GM23338 (cell line): ENCODE results near the gene CNNM4. TPM values are rescaled to one million over a fixed set of nuclear protein-coding genes. Genes with fewer than 3 reads are reported as not detected.

Experiments
- ATAC-seq: fragments of 200-7000 bp; cut with Tn5 transposase; 3 replicates; pipeline ENCODE4 v1.9.1; 2020
- DNase-seq: peaks from one replicate; pipeline ENCODE4 v3.0.0-alpha.2; 2015; ENCODE audit warnings: low spot score
- H2AFZ ChIP-seq: fragments of 200-600 bp; sonication (generic); 2 replicates; pipeline ENCODE4 v1.8.0; 2016; ENCODE audit warnings: antibody characterized with exemption, mild to moderate bottlenecking, moderate library complexity
- H3F3A ChIP-seq: fragments of 200-600 bp; sonication (generic); replicated peaks from 2 replicates; pipeline ENCODE4 v1.8.0; 2017; ENCODE audit warnings: antibody characterized with exemption, mixed run types, low read depth
- H3K27ac ChIP-seq: fragments of 200-600 bp; sonication (generic); 2 replicates; pipeline ENCODE4 v1.6.1; 2016; ENCODE audit warnings: low read depth
- H3K27me3 ChIP-seq: fragments of 200-600 bp; sonication (generic); 2 replicates; pipeline ENCODE4 v1.8.0; 2016; ENCODE audit warnings: mild to moderate bottlenecking, mixed run types, moderate library complexity; ENCODE audit not compliant: insufficient read depth
- H3K36me3 ChIP-seq: fragments of 200-600 bp; sonication (generic); 2 replicates; pipeline ENCODE4 v1.8.0; 2016; ENCODE audit warnings: mild to moderate bottlenecking; ENCODE audit not compliant: insufficient read depth
- H3K4me1 ChIP-seq: fragments of 200-600 bp; sonication (generic); 2 replicates; pipeline ENCODE4 v1.8.0; 2016; ENCODE audit warnings: mild to moderate bottlenecking, moderate library complexity; ENCODE audit not compliant: insufficient read depth
- H3K4me2 ChIP-seq: fragments of 200-600 bp; sonication (generic); 2 replicates; pipeline ENCODE4 v1.7.1; 2017; ENCODE audit warnings: mixed run types
- H3K4me3 ChIP-seq: fragments of 200-600 bp; sonication (generic); 2 replicates; pipeline ENCODE4 v1.6.1; 2016; ENCODE audit warnings: mixed run types
- H3K79me2 ChIP-seq: fragments of 200-600 bp; sonication (generic); replicated peaks from 2 replicates; pipeline ENCODE4 v1.8.0; 2017; ENCODE audit warnings: mild to moderate bottlenecking; ENCODE audit not compliant: insufficient read depth
- H3K9me2 ChIP-seq: fragments of 200-600 bp; sonication (generic); 2 replicates; pipeline ENCODE4 v1.8.0; 2017; ENCODE audit not compliant: insufficient read depth
- H4K20me1 ChIP-seq: fragments of 200-600 bp; sonication (generic); replicated peaks from 2 replicates; pipeline ENCODE4 v1.8.0; 2017; ENCODE audit warnings: mild to moderate bottlenecking; ENCODE audit not compliant: insufficient read depth
- H3K27ac Mint-ChIP-seq: 2 replicates; pipeline ENCODE4 v1.8.0; 2020; ENCODE audit warnings: inconsistent platforms, mild to moderate bottlenecking, moderate library complexity, mixed read lengths
- H3K27me3 Mint-ChIP-seq: 3 replicates; pipeline ENCODE4 v1.8.0; 2022; ENCODE audit warnings: low read depth, mild to moderate bottlenecking, moderate library complexity, mixed read lengths, inconsistent platforms; ENCODE audit not compliant: insufficient read depth, poor library complexity
- H3K36me3 Mint-ChIP-seq: 3 replicates; pipeline ENCODE4 v1.8.0; 2021; ENCODE audit warnings: low read depth, mild to moderate bottlenecking, inconsistent platforms, moderate library complexity, mixed read lengths
- H3K4me1 Mint-ChIP-seq: 3 replicates; pipeline ENCODE4 v1.8.0; 2020; ENCODE audit warnings: mild to moderate bottlenecking, inconsistent platforms, mixed read lengths
- H3K4me3 Mint-ChIP-seq: 3 replicates; pipeline ENCODE4 v1.8.0; 2021; ENCODE audit warnings: moderate library complexity, mild to moderate bottlenecking, inconsistent platforms, mixed read lengths
- H3K9me3 Mint-ChIP-seq: 3 replicates; pipeline ENCODE4 v1.8.0; 2020; ENCODE audit warnings: moderate library complexity, mild to moderate bottlenecking, inconsistent platforms, mixed read lengths
- EZH2 ChIP-seq: fragments of 200-600 bp; sonication (generic); IDR thresholded peaks from one replicate; pipeline ENCODE4 v1.8.0; 2017; ENCODE audit warnings: antibody characterized with exemption, mild to moderate bottlenecking, low read depth; ENCODE audit not compliant: unreplicated experiment
- JUNB ChIP-seq: IDR thresholded peaks from one replicate; pipeline ENCODE4 v1.6.1; 2016; ENCODE audit warnings: antibody characterized with exemption; ENCODE audit not compliant: unreplicated experiment
- NANOG ChIP-seq: IDR thresholded peaks from 2 replicates; pipeline ENCODE4 v1.6.1; 2016; ENCODE audit warnings: antibody characterized with exemption, borderline replicate concordance
- POLR2AphosphoS5 ChIP-seq: IDR thresholded peaks from 2 replicates; pipeline ENCODE4 v1.6.1; 2016; ENCODE audit warnings: antibody characterized with exemption, low read depth
- STAT1 ChIP-seq: IDR thresholded peaks from one replicate; pipeline ENCODE4 v1.6.1; 2016; ENCODE audit warnings: antibody characterized with exemption; ENCODE audit not compliant: unreplicated experiment
- ZNF114 ChIP-seq: fragments of 250-450 bp; sonication (Bioruptor Pico); IDR thresholded peaks from 2 replicates; pipeline ENCODE4 v1.5.0; 2020; ENCODE audit warnings: mild to moderate bottlenecking, moderate library complexity
- ZNF331 ChIP-seq: fragments of 250-450 bp; sonication (Bioruptor Pico); IDR thresholded peaks from 2 replicates; pipeline ENCODE4 v1.5.0; 2020; ENCODE audit warnings: low read depth, mild to moderate bottlenecking, moderate library complexity
- polyA plus RNA-seq: library from polyadenylated mRNA; unstranded; fragments of >200 nt; fragmentation: Nextera tagmentation; extraction: Ambion mirVana; gene quantifications from 2 replicates; pipeline ENCODE4 v1.2.1, GENCODE V29; 2016
- total RNA-seq: library from RNA; depleted of rRNA; stranded (reverse); fragments of >200 nt; shearing (Covaris generic); gene quantifications from 2 replicates; pipeline ENCODE4 v1.2.3, GENCODE V29; 2014
- TF ChIP-seq, protein P1 (sequence below): fragments of 250-450 bp; sonication (Bioruptor Pico); IDR thresholded peaks from 2 replicates; pipeline ENCODE4 v1.5.0; 2020; ENCODE audit warnings: mild to moderate bottlenecking, moderate library complexity
- TF ChIP-seq, protein P2 (sequence below): IDR thresholded peaks from one replicate; pipeline ENCODE4 v1.6.1; 2018; ENCODE audit warnings: antibody characterized with exemption; ENCODE audit not compliant: unreplicated experiment
- TF ChIP-seq, protein P3 (sequence below): IDR thresholded peaks from 2 replicates; pipeline ENCODE4 v1.6.1; 2016; ENCODE audit warnings: antibody characterized with exemption
- TF ChIP-seq, protein P4 (sequence below), 2 experiments: fragments of 200-600 bp in 1 of 2; sonication (generic) in 1 of 2; conservative IDR thresholded peaks; 2 replicates each; pipeline versions ENCODE4 v1.5.1 to v1.6.1; 2016 to 2017; ENCODE audit warnings: antibody characterized with exemption in 2 of 2, low read depth in 2 of 2, mild to moderate bottlenecking in 2 of 2, moderate library complexity in 1 of 2

The CNNM4 gene
- total and polyA plus RNA-seq, 2 experiments from 2014 or later = 2.9 to 12.9 TPM

DNA sequence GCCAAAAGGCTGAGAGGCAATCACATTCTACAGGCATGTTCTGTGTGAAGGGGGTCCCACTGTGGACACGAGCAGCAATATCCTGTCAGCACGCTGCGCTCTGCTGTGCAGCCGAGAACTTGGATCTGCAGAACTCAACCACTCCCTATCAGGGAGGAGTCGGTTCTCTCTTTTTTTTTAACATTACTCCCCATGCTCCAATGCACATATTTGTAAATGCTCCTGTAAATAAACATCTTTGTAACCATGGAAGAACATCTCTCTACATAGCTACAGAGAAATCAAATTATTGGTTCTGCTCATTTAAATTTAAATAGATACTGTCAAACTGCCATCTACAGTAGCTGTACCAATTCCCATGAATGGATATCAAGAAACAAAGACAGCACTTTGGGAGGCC is 86.1 kb downstream of the CNNM4 start:
- H3K4me3 ChIP-seq = no peak overlapping the region
- no peaks in the 10 kb centered on the region for H3K4me1 ChIP-seq
- no peaks in the 10 kb centered on the region for H3K9me2 ChIP-seq
- no peaks in the 10 kb centered on the region; the same call in 1 of the 3 replicates for H3K4me1 Mint-ChIP-seq
- no peak for TF ChIP-seq EZH2
- no peak for TF ChIP-seq ZNF331 (CRISPR knock-in tag)
- TF ChIP-seq ZNF114 (CRISPR knock-in tag) = no peak
- no peak for TF ChIP-seq JUNB
- TF ChIP-seq, protein P1, sequence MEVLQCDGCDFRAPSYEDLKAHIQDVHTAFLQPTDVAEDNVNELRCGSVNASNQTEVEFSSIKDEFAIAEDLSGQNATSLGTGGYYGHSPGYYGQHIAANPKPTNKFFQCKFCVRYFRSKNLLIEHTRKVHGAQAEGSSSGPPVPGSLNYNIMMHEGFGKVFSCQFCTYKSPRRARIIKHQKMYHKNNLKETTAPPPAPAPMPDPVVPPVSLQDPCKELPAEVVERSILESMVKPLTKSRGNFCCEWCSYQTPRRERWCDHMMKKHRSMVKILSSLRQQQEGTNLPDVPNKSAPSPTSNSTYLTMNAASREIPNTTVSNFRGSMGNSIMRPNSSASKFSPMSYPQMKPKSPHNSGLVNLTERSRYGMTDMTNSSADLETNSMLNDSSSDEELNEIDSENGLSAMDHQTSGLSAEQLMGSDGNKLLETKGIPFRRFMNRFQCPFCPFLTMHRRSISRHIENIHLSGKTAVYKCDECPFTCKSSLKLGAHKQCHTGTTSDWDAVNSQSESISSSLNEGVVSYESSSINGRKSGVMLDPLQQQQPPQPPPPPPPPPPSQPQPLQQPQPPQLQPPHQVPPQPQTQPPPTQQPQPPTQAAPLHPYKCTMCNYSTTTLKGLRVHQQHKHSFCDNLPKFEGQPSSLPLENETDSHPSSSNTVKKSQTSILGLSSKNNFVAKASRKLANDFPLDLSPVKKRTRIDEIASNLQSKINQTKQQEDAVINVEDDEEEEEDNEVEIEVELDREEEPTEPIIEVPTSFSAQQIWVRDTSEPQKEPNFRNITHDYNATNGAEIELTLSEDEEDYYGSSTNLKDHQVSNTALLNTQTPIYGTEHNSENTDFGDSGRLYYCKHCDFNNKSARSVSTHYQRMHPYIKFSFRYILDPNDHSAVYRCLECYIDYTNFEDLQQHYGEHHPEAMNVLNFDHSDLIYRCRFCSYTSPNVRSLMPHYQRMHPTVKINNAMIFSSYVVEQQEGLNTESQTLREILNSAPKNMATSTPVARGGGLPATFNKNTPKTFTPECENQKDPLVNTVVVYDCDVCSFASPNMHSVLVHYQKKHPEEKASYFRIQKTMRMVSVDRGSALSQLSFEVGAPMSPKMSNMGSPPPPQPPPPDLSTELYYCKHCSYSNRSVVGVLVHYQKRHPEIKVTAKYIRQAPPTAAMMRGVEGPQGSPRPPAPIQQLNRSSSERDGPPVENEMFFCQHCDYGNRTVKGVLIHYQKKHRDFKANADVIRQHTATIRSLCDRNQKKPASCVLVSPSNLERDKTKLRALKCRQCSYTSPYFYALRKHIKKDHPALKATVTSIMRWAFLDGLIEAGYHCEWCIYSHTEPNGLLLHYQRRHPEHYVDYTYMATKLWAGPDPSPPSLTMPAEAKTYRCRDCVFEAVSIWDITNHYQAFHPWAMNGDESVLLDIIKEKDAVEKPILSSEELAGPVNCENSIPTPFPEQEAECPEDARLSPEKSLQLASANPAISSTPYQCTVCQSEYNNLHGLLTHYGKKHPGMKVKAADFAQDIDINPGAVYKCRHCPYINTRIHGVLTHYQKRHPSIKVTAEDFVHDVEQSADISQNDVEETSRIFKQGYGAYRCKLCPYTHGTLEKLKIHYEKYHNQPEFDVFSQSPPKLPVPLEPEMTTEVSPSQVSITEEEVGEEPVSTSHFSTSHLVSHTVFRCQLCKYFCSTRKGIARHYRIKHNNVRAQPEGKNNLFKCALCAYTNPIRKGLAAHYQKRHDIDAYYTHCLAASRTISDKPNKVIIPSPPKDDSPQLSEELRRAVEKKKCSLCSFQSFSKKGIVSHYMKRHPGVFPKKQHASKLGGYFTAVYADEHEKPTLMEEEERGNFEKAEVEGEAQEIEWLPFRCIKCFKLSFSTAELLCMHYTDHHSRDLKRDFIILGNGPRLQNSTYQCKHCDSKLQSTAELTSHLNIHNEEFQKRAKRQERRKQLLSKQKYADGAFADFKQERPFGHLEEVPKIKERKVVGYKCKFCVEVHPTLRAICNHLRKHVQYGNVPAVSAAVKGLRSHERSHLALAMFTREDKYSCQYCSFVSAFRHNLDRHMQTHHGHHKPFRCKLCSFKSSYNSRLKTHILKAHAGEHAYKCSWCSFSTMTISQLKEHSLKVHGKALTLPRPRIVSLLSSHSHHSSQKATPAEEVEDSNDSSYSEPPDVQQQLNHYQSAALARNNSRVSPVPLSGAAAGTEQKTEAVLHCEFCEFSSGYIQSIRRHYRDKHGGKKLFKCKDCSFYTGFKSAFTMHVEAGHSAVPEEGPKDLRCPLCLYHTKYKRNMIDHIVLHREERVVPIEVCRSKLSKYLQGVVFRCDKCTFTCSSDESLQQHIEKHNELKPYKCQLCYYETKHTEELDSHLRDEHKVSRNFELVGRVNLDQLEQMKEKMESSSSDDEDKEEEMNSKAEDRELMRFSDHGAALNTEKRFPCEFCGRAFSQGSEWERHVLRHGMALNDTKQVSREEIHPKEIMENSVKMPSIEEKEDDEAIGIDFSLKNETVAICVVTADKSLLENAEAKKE = no peak
- TF ChIP-seq, protein P2, sequence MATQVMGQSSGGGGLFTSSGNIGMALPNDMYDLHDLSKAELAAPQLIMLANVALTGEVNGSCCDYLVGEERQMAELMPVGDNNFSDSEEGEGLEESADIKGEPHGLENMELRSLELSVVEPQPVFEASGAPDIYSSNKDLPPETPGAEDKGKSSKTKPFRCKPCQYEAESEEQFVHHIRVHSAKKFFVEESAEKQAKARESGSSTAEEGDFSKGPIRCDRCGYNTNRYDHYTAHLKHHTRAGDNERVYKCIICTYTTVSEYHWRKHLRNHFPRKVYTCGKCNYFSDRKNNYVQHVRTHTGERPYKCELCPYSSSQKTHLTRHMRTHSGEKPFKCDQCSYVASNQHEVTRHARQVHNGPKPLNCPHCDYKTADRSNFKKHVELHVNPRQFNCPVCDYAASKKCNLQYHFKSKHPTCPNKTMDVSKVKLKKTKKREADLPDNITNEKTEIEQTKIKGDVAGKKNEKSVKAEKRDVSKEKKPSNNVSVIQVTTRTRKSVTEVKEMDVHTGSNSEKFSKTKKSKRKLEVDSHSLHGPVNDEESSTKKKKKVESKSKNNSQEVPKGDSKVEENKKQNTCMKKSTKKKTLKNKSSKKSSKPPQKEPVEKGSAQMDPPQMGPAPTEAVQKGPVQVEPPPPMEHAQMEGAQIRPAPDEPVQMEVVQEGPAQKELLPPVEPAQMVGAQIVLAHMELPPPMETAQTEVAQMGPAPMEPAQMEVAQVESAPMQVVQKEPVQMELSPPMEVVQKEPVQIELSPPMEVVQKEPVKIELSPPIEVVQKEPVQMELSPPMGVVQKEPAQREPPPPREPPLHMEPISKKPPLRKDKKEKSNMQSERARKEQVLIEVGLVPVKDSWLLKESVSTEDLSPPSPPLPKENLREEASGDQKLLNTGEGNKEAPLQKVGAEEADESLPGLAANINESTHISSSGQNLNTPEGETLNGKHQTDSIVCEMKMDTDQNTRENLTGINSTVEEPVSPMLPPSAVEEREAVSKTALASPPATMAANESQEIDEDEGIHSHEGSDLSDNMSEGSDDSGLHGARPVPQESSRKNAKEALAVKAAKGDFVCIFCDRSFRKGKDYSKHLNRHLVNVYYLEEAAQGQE = no peak
- no peak for TF ChIP-seq POLR2AphosphoS5
- TF ChIP-seq NANOG = no peak
- TF ChIP-seq, protein P3, sequence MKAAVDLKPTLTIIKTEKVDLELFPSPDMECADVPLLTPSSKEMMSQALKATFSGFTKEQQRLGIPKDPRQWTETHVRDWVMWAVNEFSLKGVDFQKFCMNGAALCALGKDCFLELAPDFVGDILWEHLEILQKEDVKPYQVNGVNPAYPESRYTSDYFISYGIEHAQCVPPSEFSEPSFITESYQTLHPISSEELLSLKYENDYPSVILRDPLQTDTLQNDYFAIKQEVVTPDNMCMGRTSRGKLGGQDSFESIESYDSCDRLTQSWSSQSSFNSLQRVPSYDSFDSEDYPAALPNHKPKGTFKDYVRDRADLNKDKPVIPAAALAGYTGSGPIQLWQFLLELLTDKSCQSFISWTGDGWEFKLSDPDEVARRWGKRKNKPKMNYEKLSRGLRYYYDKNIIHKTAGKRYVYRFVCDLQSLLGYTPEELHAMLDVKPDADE = no peak
- TF ChIP-seq, protein P4, sequence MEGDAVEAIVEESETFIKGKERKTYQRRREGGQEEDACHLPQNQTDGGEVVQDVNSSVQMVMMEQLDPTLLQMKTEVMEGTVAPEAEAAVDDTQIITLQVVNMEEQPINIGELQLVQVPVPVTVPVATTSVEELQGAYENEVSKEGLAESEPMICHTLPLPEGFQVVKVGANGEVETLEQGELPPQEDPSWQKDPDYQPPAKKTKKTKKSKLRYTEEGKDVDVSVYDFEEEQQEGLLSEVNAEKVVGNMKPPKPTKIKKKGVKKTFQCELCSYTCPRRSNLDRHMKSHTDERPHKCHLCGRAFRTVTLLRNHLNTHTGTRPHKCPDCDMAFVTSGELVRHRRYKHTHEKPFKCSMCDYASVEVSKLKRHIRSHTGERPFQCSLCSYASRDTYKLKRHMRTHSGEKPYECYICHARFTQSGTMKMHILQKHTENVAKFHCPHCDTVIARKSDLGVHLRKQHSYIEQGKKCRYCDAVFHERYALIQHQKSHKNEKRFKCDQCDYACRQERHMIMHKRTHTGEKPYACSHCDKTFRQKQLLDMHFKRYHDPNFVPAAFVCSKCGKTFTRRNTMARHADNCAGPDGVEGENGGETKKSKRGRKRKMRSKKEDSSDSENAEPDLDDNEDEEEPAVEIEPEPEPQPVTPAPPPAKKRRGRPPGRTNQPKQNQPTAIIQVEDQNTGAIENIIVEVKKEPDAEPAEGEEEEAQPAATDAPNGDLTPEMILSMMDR (conservative IDR thresholded peaks at IDR 0.05; ENCODE audit: low read depth in 2 of 2) = no peak
- no peak for TF ChIP-seq STAT1
- H3K79me2 ChIP-seq = no peaks in the 10 kb centered on the region
- no peak overlapping the region for H2AFZ ChIP-seq
- no peak for ATAC-seq
- H3K36me3 ChIP-seq = peaks cover 7% of the 10 kb centered on the region; the same call in 1 of the 2 replicates
- no peaks in the 10 kb centered on the region for H3K9me3 Mint-ChIP-seq
- no peaks in the 10 kb centered on the region for H4K20me1 ChIP-seq
- no peak overlapping the region for H3K27ac Mint-ChIP-seq
- no peaks in the 10 kb centered on the region for H3K27me3 ChIP-seq
- H3K36me3 Mint-ChIP-seq = peaks cover 35% of the 10 kb centered on the region
- H3K27ac ChIP-seq = no peak overlapping the region
- peaks cover 6% of the 10 kb centered on the region for H3K27me3 Mint-ChIP-seq
- H3K4me2 ChIP-seq = no peak overlapping the region
- H3F3A ChIP-seq = no peaks in the 10 kb centered on the region
- H3K4me3 Mint-ChIP-seq = no peak overlapping the region
- no peak for DNase-seq
